BLaER1 (cell line): ENCODE measurements around the gene PNMA6F.

ENCODE experiments used
- H3K27ac ChIP-seq: shearing (Covaris generic); formaldehyde crosslinking; 2 replicates; pipeline ENCODE4 v1.8.1; 2022
- H3K27me3 ChIP-seq: shearing (Covaris generic); formaldehyde crosslinking; 2 replicates; pipeline ENCODE4 v1.8.1; 2022
- H3K36me3 ChIP-seq: shearing (Covaris generic); formaldehyde crosslinking; 2 replicates; pipeline ENCODE4 v1.8.1; 2022
- H3K4me1 ChIP-seq: shearing (Covaris generic); formaldehyde crosslinking; 2 replicates; pipeline ENCODE4 v1.8.1; 2022
- H3K4me2 ChIP-seq: shearing (Covaris generic); formaldehyde crosslinking; 2 replicates; pipeline ENCODE4 v1.8.1; 2022
- H3K4me3 ChIP-seq: shearing (Covaris generic); formaldehyde crosslinking; 2 replicates; pipeline ENCODE4 v1.8.1; 2022
- H3K9ac ChIP-seq: shearing (Covaris generic); formaldehyde crosslinking; 2 replicates; pipeline ENCODE4 v1.8.1; 2022
- H3K9me3 ChIP-seq: shearing (Covaris generic); formaldehyde crosslinking; 2 replicates; pipeline ENCODE4 v1.8.1; 2022
- H4K20me1 ChIP-seq: shearing (Covaris generic); formaldehyde crosslinking; 2 replicates; pipeline ENCODE4 v1.8.1; 2022
- Cebpa-rat ChIP-seq: shearing (Covaris generic); IDR thresholded peaks from 2 replicates; pipeline ENCODE4 v1.8.1; 2022

The PNMA6F gene

GRCh38 chrX:153319295-153320046 lies 2.1 kb downstream of the PNMA6F start:
- H4K20me1 ChIP-seq, result peaks cover 18% of the 10 kb centered on the region; the same call in 1 of the 2 replicates
- peaks cover 6% of the 10 kb centered on the region; the same call in 1 of the 2 replicates for H3K27me3 ChIP-seq
- no peak overlapping the region for H3K27ac ChIP-seq
- H3K4me2 ChIP-seq, result peak overlapping the region; percentile 37
- H3K9me3 ChIP-seq, result no peaks in the 10 kb centered on the region
- H3K4me3 ChIP-seq, result no peak overlapping the region
- no peaks in the 10 kb centered on the region for H3K36me3 ChIP-seq
- no peak overlapping the region for H3K9ac ChIP-seq
- no peak for TF ChIP-seq Cebpa-rat
- peaks cover 21% of the 10 kb centered on the region for H3K4me1 ChIP-seq

- H3K9me3 ChIP-seq, result no peaks in the 10 kb centered on the region
- peaks cover 21% of the 10 kb centered on the region for H3K4me1 ChIP-seq
- H3K4me3 ChIP-seq, result no peak overlapping the region
- no peaks in the 10 kb centered on the region for H3K36me3 ChIP-seq
- H3K27me3 ChIP-seq, result 0 out of 2 replicates have a peak, but pooled peaks cover 3% of the 10 kb centered on the region
- no peak for TF ChIP-seq Cebpa-rat
- peak overlapping the region; percentile 37 for H3K4me2 ChIP-seq
- H4K20me1 ChIP-seq, result peaks cover 18% of the 10 kb centered on the region; the same call in 1 of the 2 replicates
- H3K9ac ChIP-seq, result no peak overlapping the region
- no peak overlapping the region for H3K27ac ChIP-seq
Observed at GRCh38 chrX:153318811-153319210, 2.8 kb downstream of the PNMA6F start.

GRCh38 chrX:153317996-153318722 lies 3.4 kb downstream of the PNMA6F start:
- Histone ChIP-seq H3K4me3 (no peak overlapping the region), H4K20me1 (peaks cover 18% of the 10 kb centered on the region; the same call in 1 of the 2 replicates), H3K36me3 (no peaks in the 10 kb centered on the region), H3K4me2 (peak overlapping the region; percentile 12; the same call in 1 of the 2 replicates), H3K9ac (no peak overlapping the region), H3K27ac (no peak overlapping the region), H3K4me1 (peaks cover 21% of the 10 kb centered on the region), H3K27me3 (0 out of 2 replicates have a peak, but pooled peaks cover 3% of the 10 kb centered on the region), H3K9me3 (no peaks in the 10 kb centered on the region)
- TF ChIP-seq Cebpa-rat, result no peak

- Histone ChIP-seq H3K36me3 (no peaks in the 10 kb centered on the region), H4K20me1 (peaks cover 18% of the 10 kb centered on the region; the same call in 1 of the 2 replicates), H3K9me3 (no peaks in the 10 kb centered on the region)
Observed at GRCh38 chrX:153317306-153317705, 4.3 kb downstream of the PNMA6F start.

GRCh38 chrX:153312842-153313241 lies 8.7 kb downstream of the PNMA6F start:
- Histone ChIP-seq H3K27me3 (peaks cover 52% of the 10 kb centered on the region), H3K4me3 (no peak overlapping the region), H3K27ac (no peak overlapping the region), H3K4me2 (no peak overlapping the region), H3K9me3 (no peaks in the 10 kb centered on the region), H3K9ac (no peak overlapping the region), H3K36me3 (no peaks in the 10 kb centered on the region), H3K4me1 (peaks cover 4% of the 10 kb centered on the region; the same call in 1 of the 2 replicates), H4K20me1 (peaks cover 13% of the 10 kb centered on the region; the same call in 1 of the 2 replicates)
- no peak for TF ChIP-seq Cebpa-rat

More at GRCh38 chrX:153317306-153317705, 4.3 kb downstream of the PNMA6F start:
- H3K4me3 ChIP-seq, result no peak overlapping the region
- no peak for TF ChIP-seq Cebpa-rat
- peak overlapping the region; percentile 24; the same call in 1 of the 2 replicates for H3K4me2 ChIP-seq
- no peak overlapping the region for H3K27ac ChIP-seq
- H3K4me1 ChIP-seq, result peaks cover 21% of the 10 kb centered on the region
- H3K9ac ChIP-seq, result no peak overlapping the region
- peaks cover 10% of the 10 kb centered on the region; the same call in 1 of the 2 replicates for H3K27me3 ChIP-seq

- Histone ChIP-seq H3K9me3 (no peaks in the 10 kb centered on the region), H3K9ac (no peak overlapping the region), H3K36me3 (no peaks in the 10 kb centered on the region), H3K27ac (no peak overlapping the region), H3K27me3 (peaks cover 60% of the 10 kb centered on the region), H3K4me2 (no peak overlapping the region), H4K20me1 (peaks cover 13% of the 10 kb centered on the region; the same call in 1 of the 2 replicates), H3K4me3 (no peak overlapping the region), H3K4me1 (no peaks in the 10 kb centered on the region)
- no peak for TF ChIP-seq Cebpa-rat
Observed at GRCh38 chrX:153312041-153312440, 9.5 kb downstream of the PNMA6F start.

GRCh38 chrX:153310901-153311300 lies 10.7 kb downstream of the PNMA6F start:
- TF ChIP-seq Cebpa-rat, result no peak
- no peak overlapping the region for H3K9ac ChIP-seq
- H3K4me3 ChIP-seq, result no peak overlapping the region
- peaks cover 13% of the 10 kb centered on the region; the same call in 1 of the 2 replicates for H4K20me1 ChIP-seq
- H3K4me2 ChIP-seq, result no peak overlapping the region
- H3K4me1 ChIP-seq, result no peaks in the 10 kb centered on the region
- H3K9me3 ChIP-seq, result no peaks in the 10 kb centered on the region
- H3K36me3 ChIP-seq, result no peaks in the 10 kb centered on the region
- H3K27ac ChIP-seq, result no peak overlapping the region
- H3K27me3 ChIP-seq, result peaks cover 71% of the 10 kb centered on the region

GRCh38 chrX:153307276-153308178 lies 14.0 kb downstream of the PNMA6F start:
- Histone ChIP-seq H3K27ac (no peak overlapping the region), H3K4me1 (peaks cover 12% of the 10 kb centered on the region), H3K9ac (no peak overlapping the region), H3K27me3 (peaks cover 100% of the 10 kb centered on the region), H4K20me1 (peaks cover 13% of the 10 kb centered on the region; the same call in 1 of the 2 replicates), H3K9me3 (no peaks in the 10 kb centered on the region), H3K36me3 (no peaks in the 10 kb centered on the region), H3K4me2 (no peak overlapping the region), H3K4me3 (no peak overlapping the region)
- TF ChIP-seq Cebpa-rat, result no peak

- TF ChIP-seq Cebpa-rat, result no peak
- H3K27ac ChIP-seq, result no peak overlapping the region
- no peak overlapping the region for H3K4me3 ChIP-seq
- no peaks in the 10 kb centered on the region for H3K36me3 ChIP-seq
- H3K4me1 ChIP-seq, result peaks cover 12% of the 10 kb centered on the region
- no peaks in the 10 kb centered on the region for H3K9me3 ChIP-seq
- no peak overlapping the region for H3K9ac ChIP-seq
- peaks cover 100% of the 10 kb centered on the region for H3K27me3 ChIP-seq
- no peak overlapping the region for H3K4me2 ChIP-seq
- H4K20me1 ChIP-seq, result peaks cover 13% of the 10 kb centered on the region; the same call in 1 of the 2 replicates
Observed at GRCh38 chrX:153306527-153307115, 14.9 kb downstream of the PNMA6F start.
